ENCODE data around the gene LLGL1. TPM values are rescaled to one million over a fixed set of nuclear protein-coding genes. Genes with fewer than 3 reads are reported as not detected.

The LLGL1 gene
- total and polyA plus RNA-seq, 2 donors (not counting 3 experiments of a cell fraction or from before 2014, with no cell fraction given): 34.9 to 47.1 TPM

DNA sequence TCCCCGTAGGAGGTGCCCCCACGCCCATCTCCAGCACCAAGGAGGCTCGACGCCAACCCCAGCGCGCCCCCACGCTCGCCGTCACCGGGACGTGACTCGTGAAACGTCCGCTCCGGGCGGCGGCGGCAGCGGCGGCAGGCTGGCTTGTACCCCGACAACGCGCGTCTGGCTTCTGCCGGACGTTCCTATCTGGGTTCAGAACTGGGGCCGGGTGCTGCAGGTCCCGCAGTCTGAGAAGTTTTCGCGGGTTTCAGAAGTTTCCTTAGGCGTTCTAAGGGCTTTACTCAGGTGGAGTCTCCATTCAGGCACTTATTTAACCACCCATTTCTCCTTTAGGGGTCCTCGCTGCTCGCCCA, 42.5 kb upstream of the LLGL1 start:
- CTCF ChIA-PET: interaction anchor here (1.1 to 3.4 kb wide), 10 partner anchors 10 to 89 kb away, joined by 3 to 16 read pairs (median 4); no protein-coding TSS in a partner anchor
- intact Hi-C loops (cut with micrococcal nuclease): loop anchor here (1.0 kb wide), 1 partner anchor 42 kb away; no protein-coding TSS in a partner anchor
- no peaks in the 10 kb centered on the region for H3K9me1 ChIP-seq (replicated peaks; ENCODE audit: control insufficient read depth, extremely low read depth, insufficient read depth, low read length)
- dilution Hi-C loops (cut with MboI; ENCODE audit: extremely low pct_ligation_motif_present, low sequenced_read_pairs): no loop called here
- H3K36me3 ChIP-seq (ENCODE audit: control insufficient read depth in 2 of 2, extremely low read depth in 1 of 2, insufficient read depth in 2 of 2, low read length in 2 of 2): no peaks in the 10 kb centered on the region
- peak overlapping the region; percentile 86 for H3K27ac ChIP-seq (ENCODE audit: insufficient read depth, low read depth, low read length)
- H2AFZ ChIP-seq (ENCODE audit: low read depth, low read length): peak overlapping the region; percentile 74
- H3K79me2 ChIP-seq (ENCODE audit: control insufficient read depth, insufficient read depth, low read length): peaks cover 41% of the 10 kb centered on the region
- FAIRE-seq (no peak), DNase-seq (ENCODE audit: low read depth, low spot score) (no peak)
- H3K4me1 ChIP-seq (ENCODE audit: control insufficient read depth, extremely low read depth, insufficient read depth, low read length): peaks cover 38% of the 10 kb centered on the region
- H3K9ac ChIP-seq (replicated peaks; ENCODE audit: extremely low read depth, insufficient read depth, low read length): peak overlapping the region; percentile 86
- TF ChIP-seq MAX (IDR thresholded peaks at IDR 0.05; ENCODE audit: insufficient read depth, insufficient read length) (no peak), FOS (IDR thresholded peaks at IDR 0.05; ENCODE audit: borderline replicate concordance, insufficient read depth, low read length) (no peak), EZH2 (IDR thresholded peaks at IDR 0.05; ENCODE audit: borderline replicate concordance, low read depth, low read length, severe bottlenecking) (no peak), POLR2A (IDR thresholded peaks at IDR 0.05; ENCODE audit: low read depth, low read length) (no peak), MYC (IDR thresholded peaks at IDR 0.05; ENCODE audit: low read depth, low read length) (peak; percentile 36), JUN (IDR thresholded peaks at IDR 0.05; ENCODE audit: borderline replicate concordance, insufficient read depth, insufficient read length, low read depth) (no peak), GATA2 (IDR thresholded peaks at IDR 0.05; ENCODE audit: insufficient read depth, insufficient read length, low read depth, low read length) (no peak), POLR2AphosphoS5 (IDR thresholded peaks at IDR 0.05; ENCODE audit: insufficient read depth, low read depth, low read length) (peak; percentile 56)
- TF ChIP-seq, protein P1, sequence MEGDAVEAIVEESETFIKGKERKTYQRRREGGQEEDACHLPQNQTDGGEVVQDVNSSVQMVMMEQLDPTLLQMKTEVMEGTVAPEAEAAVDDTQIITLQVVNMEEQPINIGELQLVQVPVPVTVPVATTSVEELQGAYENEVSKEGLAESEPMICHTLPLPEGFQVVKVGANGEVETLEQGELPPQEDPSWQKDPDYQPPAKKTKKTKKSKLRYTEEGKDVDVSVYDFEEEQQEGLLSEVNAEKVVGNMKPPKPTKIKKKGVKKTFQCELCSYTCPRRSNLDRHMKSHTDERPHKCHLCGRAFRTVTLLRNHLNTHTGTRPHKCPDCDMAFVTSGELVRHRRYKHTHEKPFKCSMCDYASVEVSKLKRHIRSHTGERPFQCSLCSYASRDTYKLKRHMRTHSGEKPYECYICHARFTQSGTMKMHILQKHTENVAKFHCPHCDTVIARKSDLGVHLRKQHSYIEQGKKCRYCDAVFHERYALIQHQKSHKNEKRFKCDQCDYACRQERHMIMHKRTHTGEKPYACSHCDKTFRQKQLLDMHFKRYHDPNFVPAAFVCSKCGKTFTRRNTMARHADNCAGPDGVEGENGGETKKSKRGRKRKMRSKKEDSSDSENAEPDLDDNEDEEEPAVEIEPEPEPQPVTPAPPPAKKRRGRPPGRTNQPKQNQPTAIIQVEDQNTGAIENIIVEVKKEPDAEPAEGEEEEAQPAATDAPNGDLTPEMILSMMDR (IDR thresholded peaks at IDR 0.05; ENCODE audit: extremely low read depth in 1 of 2, insufficient read depth in 1 of 2, low read depth in 1 of 2, low read length in 2 of 2): no peak
- POLR2A ChIA-PET: interaction anchor here (0.6 to 2.4 kb wide), 4 partner anchors 13 to 29 kb away, joined by 3 to 8 read pairs (median 6); no protein-coding TSS in a partner anchor
- no peaks in the 10 kb centered on the region for H3K27me3 ChIP-seq (ENCODE audit: control insufficient read depth in 2 of 2, insufficient read depth in 2 of 2, low read length in 2 of 2)
- BruUV-seq (replicated peaks): TSS peak; percentile 70
- no peaks in the 10 kb centered on the region for H4K20me1 ChIP-seq (replicated peaks; ENCODE audit: control insufficient read depth, extremely low read depth, insufficient read depth, low read length)
- peak overlapping the region; percentile 21 to 94 (median 79) for H3K4me3 ChIP-seq (replicated peaks in 1 of 3; ENCODE audit: insufficient read depth in 1 of 3, low read depth in 1 of 3, low read length in 3 of 3)
- H3K4me2 ChIP-seq (ENCODE audit: insufficient read depth, low read length): peak overlapping the region; percentile 44
- no peaks in the 10 kb centered on the region for H3K9me3 ChIP-seq (replicated peaks; ENCODE audit: control insufficient read depth, insufficient read depth, low read length)
